GM23248 (cell line): ENCODE measurements around the gene PRB4. TPM values are rescaled to one million over a fixed set of nuclear protein-coding genes. Genes with fewer than 3 reads are reported as not detected.
"Not testable (repeated sequence)": the region's sequence is repeated elsewhere in the genome, so short reads cannot be mapped to it uniquely, and the experiment has no call there.

ENCODE experiments used
- DNase-seq: peaks from one replicate; pipeline ENCODE4 v3.0.0-alpha.2; 2015
- H2AFZ ChIP-seq: fragments of 200-600 bp; sonication (generic); 2 replicates; pipeline ENCODE4 v1.6.1; 2016; ENCODE audit warnings: antibody characterized with exemption
- H3F3A ChIP-seq: fragments of 200-600 bp; sonication (generic); 2 replicates; pipeline ENCODE4 v1.6.1; 2016; ENCODE audit warnings: mild to moderate bottlenecking, antibody characterized with exemption, mixed run types; ENCODE audit not compliant: insufficient read depth
- H3K27ac ChIP-seq: fragments of 200-600 bp; sonication (generic); 2 replicates; pipeline ENCODE4 v1.5.1; 2016; ENCODE audit warnings: mild to moderate bottlenecking
- H3K27me3 ChIP-seq: fragments of 200-600 bp; sonication (generic); replicated peaks from 2 replicates; pipeline ENCODE4 v1.6.1; 2016; ENCODE audit warnings: mild to moderate bottlenecking; ENCODE audit not compliant: insufficient read depth
- H3K36me3 ChIP-seq: fragments of 200-600 bp; sonication (generic); 2 replicates; pipeline ENCODE4 v1.6.1; 2016; ENCODE audit warnings: low read depth, mild to moderate bottlenecking
- H3K4me1 ChIP-seq: fragments of 200-600 bp; sonication (generic); 2 replicates; pipeline ENCODE4 v1.6.1; 2016; ENCODE audit warnings: mild to moderate bottlenecking; ENCODE audit not compliant: insufficient read depth
- H3K4me2 ChIP-seq: fragments of 200-600 bp; sonication (generic); one replicate; pipeline ENCODE4 v1.6.1; 2016; ENCODE audit warnings: mild to moderate bottlenecking; ENCODE audit not compliant: unreplicated experiment
- H3K4me3 ChIP-seq: fragments of 200-600 bp; sonication (generic); 2 replicates; pipeline ENCODE4 v1.5.1; 2016; ENCODE audit warnings: mild to moderate bottlenecking
- H3K79me2 ChIP-seq: fragments of 200-600 bp; sonication (generic); 2 replicates; pipeline ENCODE4 v1.6.1; 2016; ENCODE audit warnings: mild to moderate bottlenecking; ENCODE audit not compliant: insufficient read depth
- H3K9ac ChIP-seq: fragments of 200-600 bp; sonication (generic); 2 replicates; pipeline ENCODE4 v1.6.1; 2016; ENCODE audit warnings: mild to moderate bottlenecking
- H3K9me2 ChIP-seq: fragments of 200-600 bp; sonication (generic); 2 replicates; pipeline ENCODE4 v1.6.1; 2016; ENCODE audit warnings: mixed run types, mild to moderate bottlenecking, moderate library complexity; ENCODE audit not compliant: insufficient read depth
- H3K9me3 ChIP-seq: fragments of 200-600 bp; sonication (generic); one replicate; pipeline ENCODE4 v1.6.1; 2017; ENCODE audit warnings: low read depth
- H4K20me1 ChIP-seq: fragments of 200-600 bp; sonication (generic); 2 replicates; pipeline ENCODE4 v1.6.0; 2016; ENCODE audit not compliant: insufficient read depth
- EZH2 ChIP-seq: fragments of 200-600 bp; sonication (generic); IDR thresholded peaks from 2 replicates; pipeline ENCODE4 v1.6.1; 2018; ENCODE audit warnings: antibody characterized with exemption, mild to moderate bottlenecking; ENCODE audit not compliant: insufficient read depth, poor library complexity, severe bottlenecking
- EZH2phosphoT487 ChIP-seq: fragments of 200-600 bp; sonication (generic); IDR thresholded peaks from 2 replicates; pipeline ENCODE4 v1.6.1; 2018; ENCODE audit warnings: antibody characterized with exemption, moderate library complexity, mild to moderate bottlenecking, low read depth; ENCODE audit not compliant: insufficient read depth
- WGBS, 2 experiments: methylation state at CpG; one replicate each; pipeline ENCODE4 v1.1.6; 2015 to 2017; ENCODE audit warnings: low lambda C conversion rate in 2 of 2, low coverage in 1 of 2; ENCODE audit errors: missing lambda C conversion rate in 2 of 2; 5-methylcytosine and 5-hydroxymethylcytosine counted together
- in situ Hi-C: fragments of 300-500 bp; cut with MboI; formaldehyde crosslinking; loops from 2 replicates; pipeline ENCODE4 v1.15.0; 2020
- polyA plus RNA-seq: library from polyadenylated mRNA; unstranded; fragments of >200 nt; fragmentation: Nextera tagmentation; extraction: Ambion mirVana; gene quantifications from 2 replicates; pipeline ENCODE4 v1.2.1, GENCODE V29; 2016
- total RNA-seq: library from RNA; depleted of rRNA; stranded (reverse); fragments of >200 nt; shearing (Covaris generic); gene quantifications from 2 replicates; pipeline ENCODE4 v1.2.3, GENCODE V29; 2014; rRNA removed

PRB4 gene
- total RNA-seq, result not detected in 2 replicates
- polyA plus RNA-seq, result not detected in 2 replicates

- TF ChIP-seq EZH2, result no peak
- no peak for TF ChIP-seq EZH2phosphoT487
- in situ Hi-C loops, result no loop called here
Measured at GRCh38 chr12:11310336-11310735, at the start of gene PRB4. Gene PRB4, minus strand, starts transcription at chr12:11310436. Its CDS starts 38 bp downstream, at chr12:11310398.

GRCh38 chr12:11351736-11352135 lies 41.5 kb upstream of the PRB4 start:
- H3K9me2 ChIP-seq, H3K4me2 ChIP-seq, H4K20me1 ChIP-seq, H2AFZ ChIP-seq, H3K27me3 ChIP-seq, H3K4me1 ChIP-seq, DNase-seq, H3K36me3 ChIP-seq, H3K27ac ChIP-seq, H3F3A ChIP-seq, H3K4me3 ChIP-seq, in situ Hi-C loops, H3K79me2 ChIP-seq, H3K9me3 ChIP-seq, H3K9ac ChIP-seq: not testable (repeated sequence)
- WGBS, 2 experiments, result 50 to 60% methylated on average over 1 to 2 of the region's 2 CpGs

More at GRCh38 chr12:11310336-11310735, at the start of gene PRB4:
- Histone ChIP-seq H3K9me3 (no peaks in the 10 kb centered on the region), H3K4me2 (no peak within 1 kb of the TSS), H3K9me2 (no peaks in the 10 kb centered on the region), H4K20me1 (no peaks in the 10 kb centered on the region), H3K27me3 (no peaks in the 10 kb centered on the region), H3K36me3 (no peaks in the 10 kb centered on the region), H3F3A (no peaks in the 10 kb centered on the region), H3K79me2 (no peaks in the 10 kb centered on the region), H2AFZ (no peak within 1 kb of the TSS), H3K9ac (no peak within 1 kb of the TSS), H3K27ac (no peak within 1 kb of the TSS), H3K4me3 (no peak within 1 kb of the TSS), H3K4me1 (no peaks in the 10 kb centered on the region)
- no peak for DNase-seq
- 3 to 12% methylated on average over 3 of the region's 3 CpGs for WGBS, 2 experiments

GRCh38 chr12:11348439-11348838 lies 38.2 kb upstream of the PRB4 start:
- Histone ChIP-seq H3K36me3 (no peaks in the 10 kb centered on the region), H3K79me2 (no peaks in the 10 kb centered on the region), H3K4me2 (no peak overlapping the region), H3K9ac (no peak overlapping the region), H3K4me3 (no peak overlapping the region), H2AFZ (no peak overlapping the region), H3K4me1 (no peaks in the 10 kb centered on the region), H3K9me3 (no peaks in the 10 kb centered on the region), H3F3A (no peaks in the 10 kb centered on the region), H3K27ac (no peak overlapping the region), H4K20me1 (no peaks in the 10 kb centered on the region), H3K27me3 (no peaks in the 10 kb centered on the region), H3K9me2 (no peaks in the 10 kb centered on the region)
- no peak for DNase-seq
- TF ChIP-seq EZH2phosphoT487, result no peak
- TF ChIP-seq EZH2, result no peak
- in situ Hi-C loops, result no loop called here
- 73 to 88% methylated on average over 9 of the region's 9 CpGs for WGBS, 2 experiments

GRCh38 chr12:11347810-11348209 lies 37.6 kb upstream of the PRB4 start:
- Histone ChIP-seq H3K9me2 (no peaks in the 10 kb centered on the region), H3K4me2 (no peak overlapping the region), H4K20me1 (no peaks in the 10 kb centered on the region), H3K4me1 (no peaks in the 10 kb centered on the region), H3K79me2 (no peaks in the 10 kb centered on the region), H3K9me3 (no peaks in the 10 kb centered on the region), H3K27ac (no peak overlapping the region), H2AFZ (no peak overlapping the region), H3K4me3 (no peak overlapping the region), H3K36me3 (no peaks in the 10 kb centered on the region), H3K9ac (no peak overlapping the region), H3F3A (no peaks in the 10 kb centered on the region), H3K27me3 (no peaks in the 10 kb centered on the region)
- no peak for TF ChIP-seq EZH2
- no peak for TF ChIP-seq EZH2phosphoT487
- no peak for DNase-seq
- in situ Hi-C loops, result no loop called here
- 46 to 51% methylated on average over 6 of the region's 6 CpGs for WGBS, 2 experiments

GRCh38 chr12:11344500-11344899 lies 34.3 kb upstream of the PRB4 start:
- no peak for TF ChIP-seq EZH2phosphoT487
- TF ChIP-seq EZH2, result no peak
- Histone ChIP-seq H3F3A (no peaks in the 10 kb centered on the region), H3K9me2 (no peaks in the 10 kb centered on the region), H2AFZ (no peak overlapping the region), H4K20me1 (no peaks in the 10 kb centered on the region), H3K79me2 (no peaks in the 10 kb centered on the region), H3K9me3 (no peaks in the 10 kb centered on the region), H3K4me2 (no peak overlapping the region), H3K27ac (no peak overlapping the region), H3K9ac (no peak overlapping the region), H3K27me3 (no peaks in the 10 kb centered on the region), H3K4me1 (no peaks in the 10 kb centered on the region), H3K4me3 (no peak overlapping the region), H3K36me3 (no peaks in the 10 kb centered on the region)
- in situ Hi-C loops, result no loop called here
- WGBS, 2 experiments, result 15 to 28% methylated on average over 2 of the region's 2 CpGs
- no peak for DNase-seq
